GM13977 (cell line): ENCODE data around the gene CENPB.
A peak's percentile ranks its signal among the peaks of the same experiment; 100 is the strongest.
"Not testable (repeated sequence)": the region's sequence is repeated elsewhere in the genome, so short reads cannot be mapped to it uniquely, and the experiment has no call there.

Experiments
- DNase-seq: peaks from one replicate; pipeline ENCODE4 v3.0.0; 2012; ENCODE audit warnings: low spot score
- in situ Hi-C: fragments of 300-500 bp; cut with MboI; formaldehyde crosslinking; loops from one replicate; pipeline ENCODE4 v1.12.0; 2022; ENCODE audit warnings: low sequenced_read_pairs, low pct_unique_long_range_greater_than_20kb, mixed read lengths, inconsistent platforms; ENCODE audit not compliant: unreplicated experiment
- TF ChIP-seq, protein P1 (sequence below): IDR thresholded peaks from 2 replicates; pipeline ENCODE4 v1.5.1; 2012; ENCODE audit warnings: mild to moderate bottlenecking, control low read depth; ENCODE audit not compliant: insufficient read depth; ENCODE audit errors: extremely low read depth, missing control alignments

CENPB gene

DNA sequence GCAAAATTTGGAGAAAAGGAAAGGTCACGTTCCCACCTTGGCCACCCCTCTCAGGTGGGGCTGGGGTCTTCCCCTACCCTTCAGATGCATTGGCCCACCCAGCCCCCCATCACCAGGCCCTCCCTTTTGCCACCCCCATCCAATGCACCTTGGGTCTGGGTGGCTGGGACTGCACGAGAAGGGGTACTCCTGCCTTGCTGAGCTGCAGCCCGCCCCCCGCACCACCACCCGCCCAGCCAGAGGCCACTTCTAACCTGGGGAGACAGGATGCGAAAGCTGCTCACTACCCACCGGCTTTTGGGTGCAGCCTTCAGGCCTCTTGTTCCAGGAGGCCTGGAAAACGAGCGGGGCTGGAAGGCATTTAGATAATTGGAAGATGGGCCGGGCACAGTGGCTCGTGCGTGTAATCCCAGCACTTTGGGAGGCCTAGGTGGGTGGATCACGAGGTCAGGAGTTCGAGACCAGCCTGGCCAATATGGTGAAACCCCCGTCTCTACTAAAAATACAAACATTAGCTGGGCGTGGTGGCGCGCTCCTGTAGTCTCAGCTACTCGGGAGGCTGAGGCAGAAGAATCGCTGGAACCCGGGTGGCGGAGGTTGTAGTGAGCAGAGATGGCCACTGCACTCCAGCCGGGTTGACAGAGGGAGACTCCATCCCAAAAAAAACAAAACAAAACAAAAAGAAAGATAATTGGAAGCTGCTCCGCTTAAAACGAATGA lies 8.3 kb upstream of the CENPB start:
- in situ Hi-C loops, result no loop called here
- no peak for DNase-seq
- TF ChIP-seq, protein P1, sequence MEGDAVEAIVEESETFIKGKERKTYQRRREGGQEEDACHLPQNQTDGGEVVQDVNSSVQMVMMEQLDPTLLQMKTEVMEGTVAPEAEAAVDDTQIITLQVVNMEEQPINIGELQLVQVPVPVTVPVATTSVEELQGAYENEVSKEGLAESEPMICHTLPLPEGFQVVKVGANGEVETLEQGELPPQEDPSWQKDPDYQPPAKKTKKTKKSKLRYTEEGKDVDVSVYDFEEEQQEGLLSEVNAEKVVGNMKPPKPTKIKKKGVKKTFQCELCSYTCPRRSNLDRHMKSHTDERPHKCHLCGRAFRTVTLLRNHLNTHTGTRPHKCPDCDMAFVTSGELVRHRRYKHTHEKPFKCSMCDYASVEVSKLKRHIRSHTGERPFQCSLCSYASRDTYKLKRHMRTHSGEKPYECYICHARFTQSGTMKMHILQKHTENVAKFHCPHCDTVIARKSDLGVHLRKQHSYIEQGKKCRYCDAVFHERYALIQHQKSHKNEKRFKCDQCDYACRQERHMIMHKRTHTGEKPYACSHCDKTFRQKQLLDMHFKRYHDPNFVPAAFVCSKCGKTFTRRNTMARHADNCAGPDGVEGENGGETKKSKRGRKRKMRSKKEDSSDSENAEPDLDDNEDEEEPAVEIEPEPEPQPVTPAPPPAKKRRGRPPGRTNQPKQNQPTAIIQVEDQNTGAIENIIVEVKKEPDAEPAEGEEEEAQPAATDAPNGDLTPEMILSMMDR, result no peak

DNA sequence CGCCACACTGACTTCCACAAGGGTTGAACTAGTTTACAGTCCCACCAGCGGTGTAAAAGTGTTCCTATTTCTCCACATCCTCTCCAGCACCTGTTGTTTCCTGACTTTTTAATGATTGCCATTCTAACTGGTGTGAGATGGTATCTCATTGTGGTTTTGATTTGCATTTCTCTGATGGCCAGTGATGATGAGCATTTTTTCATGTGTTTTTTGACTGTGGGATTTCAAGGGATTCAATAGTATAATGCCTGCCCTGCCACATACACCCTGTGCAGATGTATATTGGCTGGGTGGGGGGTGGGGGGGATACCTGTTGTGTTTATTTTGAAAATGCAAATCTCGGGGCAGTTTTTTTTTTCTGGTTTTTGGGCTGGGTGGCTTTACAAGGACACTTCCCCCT lies 7.6 kb upstream of the CENPB start:
- in situ Hi-C loops, DNase-seq: not testable (repeated sequence)

DNA sequence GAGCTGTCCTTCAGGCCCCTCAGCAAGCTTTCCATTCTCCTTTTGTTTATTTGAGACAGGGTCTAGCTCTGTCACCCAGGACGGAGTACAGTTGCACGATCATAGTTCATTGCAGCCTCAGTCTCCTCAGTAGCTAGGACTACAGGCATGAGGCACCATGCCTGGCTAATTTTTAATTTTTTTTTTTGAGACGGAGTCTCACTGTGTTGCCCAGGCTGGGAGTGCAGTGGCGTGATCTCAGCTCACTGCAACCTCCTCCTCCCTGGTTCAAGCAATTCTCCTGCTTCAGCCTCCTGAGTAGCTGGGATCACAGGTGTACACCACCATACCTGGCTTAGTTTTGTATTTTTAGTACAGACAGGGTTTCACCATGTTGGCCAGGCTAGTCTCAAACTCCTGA lies 2.7 kb upstream of the CENPB start:
- DNase-seq, in situ Hi-C loops: not testable (repeated sequence)

DNA sequence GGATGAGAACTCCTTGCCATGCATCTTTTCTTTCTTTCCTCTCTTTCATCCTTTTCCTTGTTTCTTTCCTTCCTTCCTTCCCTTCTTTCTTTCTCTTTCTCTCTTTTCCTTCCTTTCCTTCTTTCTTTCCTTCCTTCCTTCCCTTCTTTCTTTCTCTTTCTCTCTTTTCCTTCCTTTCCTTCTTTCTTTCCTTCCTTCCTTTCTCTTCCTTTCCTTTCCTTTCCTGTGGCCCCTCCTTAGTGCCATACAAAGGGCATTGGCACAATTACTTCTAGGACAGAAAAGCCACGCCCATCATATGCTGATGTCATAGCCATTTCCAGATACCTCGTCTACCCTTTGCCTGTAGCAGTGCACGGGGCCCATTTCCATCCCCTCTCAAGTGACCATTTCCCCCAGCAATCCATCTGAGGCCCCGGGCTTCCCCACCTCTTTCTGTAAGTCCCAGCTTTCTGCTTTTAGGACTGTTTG lies 2.2 kb upstream of the CENPB start:
- in situ Hi-C loops, result no loop called here
- DNase-seq, result no peak
- TF ChIP-seq, protein P1, result no peak

DNA sequence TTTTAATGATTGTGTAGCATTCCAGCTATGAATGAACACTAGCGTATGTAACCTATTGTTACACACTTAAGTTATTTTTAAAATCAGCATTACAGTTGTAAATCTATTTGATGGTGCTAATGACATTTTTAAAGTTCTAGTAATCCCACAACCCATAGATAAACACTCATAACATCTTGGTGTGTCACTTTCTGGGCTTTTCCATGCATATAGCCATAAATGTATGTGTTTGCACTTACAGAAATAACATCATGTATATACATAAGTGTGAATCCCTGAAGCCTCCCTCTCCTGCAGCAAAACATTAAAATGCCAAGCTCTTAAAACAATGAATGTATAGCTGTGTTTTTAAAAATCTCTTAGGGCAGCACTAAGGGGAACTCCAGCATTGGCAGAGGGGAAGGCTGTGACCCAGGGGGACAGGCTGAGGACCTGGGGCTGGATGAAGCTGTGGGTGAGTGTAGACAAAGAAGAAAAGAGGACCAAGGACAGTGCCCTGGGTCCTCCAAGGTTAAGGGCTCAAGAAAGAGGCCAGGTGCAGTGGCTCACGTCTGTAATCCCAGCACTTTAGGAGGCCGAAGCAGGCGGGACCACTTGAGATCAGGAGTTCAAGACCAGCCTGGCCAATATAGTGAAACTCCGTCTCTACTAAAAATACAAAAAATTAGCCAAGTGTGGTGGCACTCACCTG lies 929 bp upstream of the CENPB start:
- DNase-seq, result no peak
- TF ChIP-seq, protein P1, result no peak
- in situ Hi-C loops, result no loop called here

DNA sequence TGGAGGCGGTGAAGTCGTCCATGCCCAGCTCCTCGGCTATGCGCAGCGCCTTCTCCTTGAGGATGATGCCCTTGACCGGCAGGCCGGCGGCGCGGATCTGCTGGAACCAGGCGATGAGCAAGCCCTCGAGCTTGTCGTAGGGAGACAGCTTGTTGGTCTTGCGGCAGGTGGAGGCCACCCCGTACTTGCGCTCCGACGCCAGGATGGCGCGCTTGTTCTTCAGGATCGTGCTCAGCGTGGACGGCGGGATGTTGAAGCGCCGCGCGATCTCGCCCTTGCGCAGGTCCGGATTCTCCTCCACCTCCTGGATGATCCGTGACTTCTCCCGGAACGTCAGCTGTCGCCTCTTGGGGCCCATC lies 435 bp downstream of the CENPB start:
- in situ Hi-C loops, result no loop called here
- TF ChIP-seq, protein P1, result no peak
- DNase-seq, result peak; percentile 70

DNA sequence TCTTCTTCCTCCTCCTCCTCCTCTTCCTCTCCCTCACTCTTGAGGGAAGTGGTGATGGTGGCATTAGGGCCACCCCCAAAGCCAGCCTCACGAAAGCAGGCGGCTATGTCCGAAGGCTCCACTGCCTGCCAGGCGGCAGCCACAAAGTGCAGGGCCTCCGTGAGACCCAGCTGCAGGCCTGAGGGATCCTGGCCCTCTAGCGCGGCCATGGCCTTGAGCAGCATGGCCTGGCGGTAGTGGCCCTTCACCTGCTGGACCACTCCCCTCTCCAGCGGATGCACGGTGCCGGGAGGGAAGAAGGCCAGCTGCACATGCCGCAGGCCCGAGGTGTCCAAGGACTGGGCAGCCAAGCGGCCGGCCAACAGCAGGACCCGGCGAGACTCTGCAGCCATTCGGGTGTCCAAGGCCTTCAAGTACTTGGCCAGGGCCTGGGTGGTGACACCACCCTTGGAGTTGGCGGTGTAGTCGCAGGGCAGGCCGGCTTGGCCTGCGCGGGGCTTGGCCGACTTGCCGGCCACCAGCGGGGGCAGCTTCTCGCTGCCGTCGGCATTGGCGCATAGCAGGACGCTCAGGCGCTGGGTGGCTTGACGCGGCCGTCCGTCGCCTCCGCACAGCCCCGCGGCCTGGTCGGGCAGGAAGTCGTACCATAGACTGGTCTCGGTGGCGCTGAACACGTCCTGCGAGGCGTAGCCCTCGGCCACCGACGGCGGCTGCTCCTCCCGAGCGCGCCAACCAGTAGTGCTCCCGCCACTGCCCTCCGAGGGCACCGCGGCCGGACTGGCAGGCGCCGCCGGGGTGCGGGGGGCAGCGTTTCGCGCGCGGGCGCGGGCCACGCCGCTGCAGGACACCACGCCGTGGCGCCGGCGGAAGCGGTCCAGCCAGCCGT lies 1.1 kb downstream of the CENPB start:
- in situ Hi-C loops, result no loop called here
- TF ChIP-seq, protein P1, result no peak

More for the DNA sequence above, 1.1 kb downstream of the CENPB start:
- DNase-seq, result no peak
